H1 (cell line): Measurements from ENCODE around the gene SLC6A17. TPM values are rescaled to one million over a fixed set of nuclear protein-coding genes. Genes with fewer than 3 reads are reported as not detected.

Source experiments
- CTCF ChIP-seq, 3 experiments: IDR thresholded peaks; 1 replicate in 2 of 3; 2 replicates in 1 of 3; pipeline versions ENCODE4 v1.5.1 to v1.6.1; 2011; ENCODE audit warnings: low read length in 3 of 3, mild to moderate bottlenecking in 3 of 3, inconsistent platforms in 2 of 3, low read depth in 1 of 3, moderate library complexity in 1 of 3; ENCODE audit not compliant: insufficient read depth in 1 of 3; ENCODE audit errors: control extremely low read depth in 1 of 3
- polyA plus RNA-seq, 7 experiments: library from polyadenylated mRNA; depleted of rRNA in 3 of 7; stranded (reverse) in 5 of 7; unstranded in 2 of 7; fragments of >200 nt in 5 of 7; fragments of 200-250 nt in 2 of 7; gene quantifications; 1 replicate in 5 of 7; 2 replicates in 1 of 7; 4 replicates in 1 of 7; pipeline versions ENCODE4 v1.2.1 to v1.2.3, GENCODE V29; 2011 to 2013; ENCODE audit warnings: missing spikeins in 2 of 7, mixed read lengths in 2 of 7
- total RNA-seq: library from RNA; stranded (reverse); fragmentation: NEBNext Ultra II Directional; extraction: Animal tissue kit (Norgen Biotek cat#: 25700); gene quantifications from 2 replicates; pipeline ENCODE4 v1.2.1, GENCODE V29; 2021

Gene SLC6A17
- total and polyA plus RNA-seq, 2 of the 8 experiments (the other 6 are each of a cell fraction or from before 2014, with no cell fraction given): 0.15 to 0.28 TPM

DNA sequence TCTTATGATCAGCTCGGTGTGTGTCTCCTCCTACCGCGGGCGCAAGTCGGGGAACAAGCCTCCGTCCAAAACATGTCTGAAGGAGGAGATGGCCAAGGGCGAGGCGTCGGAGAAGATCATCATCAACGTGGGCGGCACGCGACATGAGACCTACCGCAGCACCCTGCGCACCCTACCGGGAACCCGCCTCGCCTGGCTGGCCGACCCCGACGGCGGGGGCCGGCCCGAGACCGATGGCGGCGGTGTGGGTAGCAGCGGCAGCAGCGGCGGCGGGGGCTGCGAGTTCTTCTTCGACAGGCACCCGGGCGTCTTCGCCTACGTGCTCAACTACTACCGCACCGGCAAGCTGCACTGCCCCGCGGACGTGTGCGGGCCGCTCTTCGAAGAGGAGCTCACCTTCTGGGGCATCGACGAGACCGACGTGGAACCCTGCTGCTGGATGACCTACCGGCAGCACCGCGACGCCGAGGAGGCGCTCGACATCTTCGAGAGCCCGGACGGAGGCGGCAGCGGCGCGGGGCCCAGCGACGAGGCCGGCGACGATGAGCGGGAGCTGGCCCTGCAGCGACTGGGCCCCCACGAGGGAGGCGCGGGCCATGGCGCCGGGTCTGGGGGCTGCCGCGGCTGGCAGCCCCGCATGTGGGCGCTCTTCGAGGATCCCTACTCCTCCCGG lies 61.3 kb downstream of the SLC6A17 start (continued):
- peak in 1 of 3 experiments; percentile 21; a peak in 2 of 4 replicates for TF ChIP-seq CTCF (IDR thresholded peaks at IDR 0.05; ENCODE audit: control extremely low read depth in 1 of 3, insufficient read depth in 1 of 3, low read depth in 1 of 3, low read length in 3 of 3)
